SHP77 treated with DMSO at 0.1 percent for 48 hours (cell line): ENCODE data around the gene NKD1.
"Not testable (repeated sequence)": the region's sequence is repeated elsewhere in the genome, so short reads cannot be mapped to it uniquely, and the experiment has no call there.

ENCODE experiments used
- DNase-seq: peaks from one replicate; lab custom pipeline; 2025; lab: John Stamatoyannopoulos, UW

The NKD1 gene

GRCh38 chr16:50519602-50520001 lies 28.6 kb upstream of the NKD1 start:
- no peak for DNase-seq

GRCh38 chr16:50520451-50521245 lies 27.5 kb upstream of the NKD1 start:
- DNase-seq = no peak

DNA sequence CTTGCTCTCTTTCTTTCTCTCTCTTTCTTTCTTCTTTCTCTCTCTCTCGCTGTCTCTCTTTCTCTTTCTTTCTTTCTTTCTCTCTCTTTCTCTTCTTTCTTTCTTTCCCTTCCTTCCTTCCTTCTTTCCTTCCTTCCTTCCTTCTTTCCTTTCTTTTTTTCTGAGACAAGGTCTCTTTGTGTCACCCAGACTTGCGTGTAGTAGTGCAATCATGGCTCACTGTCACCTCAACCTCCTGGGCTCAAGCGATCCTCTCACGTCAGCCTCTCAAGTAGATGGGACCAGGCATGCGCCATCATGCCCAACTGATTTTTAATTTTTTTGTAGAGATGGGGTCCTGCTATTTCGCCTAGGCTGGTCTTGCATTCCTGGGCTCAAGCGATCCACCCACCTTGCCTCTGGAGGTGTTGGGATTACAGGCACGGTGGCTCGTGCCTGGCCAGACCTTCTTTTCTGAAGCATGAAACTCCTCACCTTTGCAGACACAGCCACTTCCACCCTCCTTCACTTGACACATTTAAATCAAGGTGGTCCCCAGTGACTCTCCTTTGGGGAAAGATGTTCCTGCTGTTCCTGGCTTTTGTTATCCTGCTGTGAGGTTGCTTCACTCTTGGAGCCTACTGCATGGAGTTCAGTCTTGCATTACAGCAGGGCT lies 26.8 kb upstream of the NKD1 start:
- no peak for DNase-seq

DNA sequence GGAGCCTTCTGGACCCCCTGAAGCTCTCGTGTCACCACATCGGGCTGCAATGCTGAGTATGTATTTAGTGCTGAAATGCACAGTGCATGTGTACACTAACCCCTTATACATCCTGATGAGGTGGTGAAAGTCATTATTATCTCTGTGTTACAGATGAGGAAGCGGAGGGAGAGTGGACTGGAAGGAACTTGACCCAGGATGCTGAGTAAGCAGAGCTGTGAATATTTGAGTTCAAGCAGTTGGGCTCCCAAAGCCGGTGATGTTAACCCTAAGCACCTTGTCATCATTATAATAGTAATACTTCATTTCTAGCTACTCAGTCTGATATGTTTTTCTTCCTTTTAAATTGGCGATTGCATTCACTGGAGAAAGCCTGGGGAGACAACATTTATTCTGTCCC lies 25.9 kb upstream of the NKD1 start:
- DNase-seq = no peak

GRCh38 chr16:50523710-50524109 lies 24.5 kb upstream of the NKD1 start:
- DNase-seq = no peak

GRCh38 chr16:50525262-50525661 lies 22.9 kb upstream of the NKD1 start:
- DNase-seq = no peak

DNA sequence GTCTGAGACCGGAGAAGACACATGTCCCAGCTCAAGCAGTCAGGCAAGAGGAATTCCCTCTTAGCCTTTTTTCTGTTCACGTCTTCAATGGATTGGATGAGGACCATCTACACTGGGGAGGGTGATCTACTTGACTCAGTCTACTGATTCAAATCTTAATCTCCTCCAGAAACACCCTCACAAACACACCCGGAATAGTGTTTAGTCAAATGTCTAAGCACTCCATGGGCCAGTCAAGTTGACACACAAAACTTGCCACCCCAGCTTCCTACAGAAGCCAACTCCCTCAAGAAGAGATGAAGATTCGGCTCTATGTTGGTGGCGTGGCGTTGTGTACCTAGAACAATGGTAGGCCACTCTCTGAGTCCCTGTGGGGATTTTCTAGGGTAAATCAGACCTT lies 22.5 kb upstream of the NKD1 start:
- no peak for DNase-seq

- no peak for DNase-seq
Observed at GRCh38 chr16:50526249-50526648, 21.9 kb upstream of the NKD1 start.

GRCh38 chr16:50526796-50527195 lies 21.4 kb upstream of the NKD1 start:
- DNase-seq = no peak

- DNase-seq = no peak
Observed at GRCh38 chr16:50528820-50529219, 19.4 kb upstream of the NKD1 start.

GRCh38 chr16:50529334-50529733 lies 18.9 kb upstream of the NKD1 start:
- DNase-seq = no peak

GRCh38 chr16:50530277-50531236 lies 17.6 kb upstream of the NKD1 start:
- DNase-seq = no peak

GRCh38 chr16:50531359-50531758 lies 16.8 kb upstream of the NKD1 start:
- DNase-seq = no peak

GRCh38 chr16:50531901-50532300 lies 16.3 kb upstream of the NKD1 start:
- DNase-seq = no peak

DNA sequence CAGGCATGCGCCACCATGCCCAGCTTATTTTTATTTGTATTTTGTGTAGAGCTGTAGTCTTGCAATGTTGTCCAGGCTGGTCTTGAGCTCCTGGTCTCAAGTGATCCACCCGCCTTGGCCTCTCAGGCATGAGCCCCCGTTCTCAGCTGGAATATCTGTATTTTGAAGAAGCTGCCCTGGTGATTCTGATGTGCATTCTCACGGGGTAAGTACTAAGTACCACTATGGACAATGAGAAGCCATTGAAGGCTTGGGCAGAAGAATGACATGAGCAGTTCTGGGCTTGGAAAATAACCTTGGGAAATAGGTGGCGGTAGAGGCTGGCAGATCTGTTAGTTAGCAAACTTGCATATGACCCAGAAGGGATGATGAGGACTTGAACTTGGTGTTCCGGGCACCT lies 15.6 kb upstream of the NKD1 start:
- no peak for DNase-seq

DNA sequence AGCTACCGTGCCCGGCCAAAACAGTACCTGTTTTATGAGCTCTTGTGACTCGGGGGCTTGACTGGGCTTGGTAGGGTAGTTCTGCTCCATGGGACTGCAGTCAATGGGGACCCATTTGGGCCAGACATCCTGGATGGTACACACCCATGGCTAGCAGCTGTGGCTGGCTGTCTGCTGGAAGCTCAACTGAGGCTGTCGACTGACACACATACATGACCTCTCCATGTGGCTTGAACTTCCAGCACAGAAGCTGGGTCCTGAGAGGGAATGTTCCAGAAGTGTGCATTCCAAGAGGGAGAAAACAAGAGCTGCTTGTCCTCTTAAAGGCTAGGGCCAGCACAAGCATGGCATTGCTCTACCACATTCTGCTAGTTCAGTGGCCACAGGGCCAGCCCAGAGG lies 14.9 kb upstream of the NKD1 start:
- DNase-seq = no peak

DNA sequence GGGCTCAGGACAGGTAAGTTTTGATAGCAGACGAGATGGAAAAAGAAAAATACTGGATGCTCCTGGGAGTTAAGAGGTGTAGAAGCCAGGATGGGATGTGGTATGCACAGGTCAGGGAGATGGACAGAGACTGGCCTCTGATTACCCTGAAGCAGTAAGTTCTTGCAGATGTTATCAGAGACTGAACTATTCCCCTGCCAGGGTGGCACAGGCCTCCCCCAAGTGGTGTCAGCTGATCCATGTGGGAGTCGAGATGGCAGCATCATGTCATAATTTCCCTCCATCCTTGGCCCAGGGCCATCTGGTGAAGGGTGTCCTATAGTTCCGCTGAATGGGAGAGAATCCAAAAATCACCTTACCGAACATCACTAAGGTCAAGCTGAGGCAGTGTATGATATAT lies 14.1 kb upstream of the NKD1 start:
- DNase-seq = no peak

GRCh38 chr16:50534556-50534955 lies 13.6 kb upstream of the NKD1 start:
- DNase-seq = no peak

GRCh38 chr16:50534958-50535357 lies 13.2 kb upstream of the NKD1 start:
- DNase-seq = no peak

- no peak for DNase-seq
Observed at GRCh38 chr16:50535506-50536257, 12.5 kb upstream of the NKD1 start.

DNA sequence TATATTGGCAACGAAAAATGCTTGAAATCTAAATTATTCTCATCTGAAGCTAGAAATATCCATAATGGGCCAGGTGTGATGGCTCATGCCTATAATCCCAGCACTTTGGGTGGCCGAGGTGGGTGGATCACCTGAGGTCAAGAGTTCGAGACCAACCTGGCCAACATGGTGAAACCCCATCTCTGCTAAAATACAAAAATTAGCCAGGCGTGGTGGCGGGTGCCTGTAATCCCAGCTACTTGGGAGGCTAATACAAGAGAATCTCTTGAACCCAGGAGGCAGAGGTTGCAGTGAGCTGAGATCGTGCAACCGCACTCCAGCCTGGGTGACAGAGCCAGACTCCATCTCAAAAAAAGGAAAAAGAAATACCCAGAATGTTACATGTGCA lies 11.9 kb upstream of the NKD1 start:
- DNase-seq = not testable (repeated sequence)
